Activated T-helper 1 cell treated with Interleukin-2 at 50 U/mL for 16 hours (primary cell): ENCODE measurements around the gene UBE3C.
"Not testable (repeated sequence)": the region's sequence is repeated elsewhere in the genome, so short reads cannot be mapped to it uniquely, and the experiment has no call there.

Experiments
- DNase-seq: peaks from one replicate; pipeline ENCODE4 v3.0.0-alpha.2; 2020; ENCODE audit warnings: low read depth

The UBE3C gene

GRCh38 chr7:157235357-157236333 is 96.9 kb downstream of the UBE3C start:
- DNase-seq = no peak

- no peak for DNase-seq
Measured at GRCh38 chr7:157238087-157238486, 99.4 kb downstream of the UBE3C start.

- no peak for DNase-seq
Measured at GRCh38 chr7:157239571-157240270, 101.0 kb downstream of the UBE3C start.

- no peak for DNase-seq
Measured at GRCh38 chr7:157241631-157242030, 102.9 kb downstream of the UBE3C start.

GRCh38 chr7:157244516-157245294 is 106.0 kb downstream of the UBE3C start:
- no peak for DNase-seq

- no peak for DNase-seq
Measured at GRCh38 chr7:157246052-157246451, 107.3 kb downstream of the UBE3C start.

- no peak for DNase-seq
Measured at GRCh38 chr7:157248659-157249058, 109.9 kb downstream of the UBE3C start.

GRCh38 chr7:157250605-157251228 is 112.0 kb downstream of the UBE3C start:
- peak; percentile 10 for DNase-seq

GRCh38 chr7:157251817-157252216 is 113.1 kb downstream of the UBE3C start:
- DNase-seq = not testable (repeated sequence)

GRCh38 chr7:157253850-157254249 is 115.1 kb downstream of the UBE3C start:
- DNase-seq = no peak

GRCh38 chr7:157254781-157255180 is 116.1 kb downstream of the UBE3C start:
- DNase-seq = not testable (repeated sequence)

GRCh38 chr7:157255201-157255606 is 116.5 kb downstream of the UBE3C start:
- DNase-seq = no peak

- no peak for DNase-seq
Measured at GRCh38 chr7:157263156-157263555, 124.4 kb downstream of the UBE3C start.

GRCh38 chr7:157265051-157265450 is 126.3 kb downstream of the UBE3C start:
- DNase-seq = no peak

- DNase-seq = no peak
Measured at GRCh38 chr7:157266272-157266671, 127.5 kb downstream of the UBE3C start.

- DNase-seq = no peak
Measured at GRCh38 chr7:157267516-157267915, 128.8 kb downstream of the UBE3C start.

- DNase-seq = no peak
Measured at GRCh38 chr7:157267956-157268355, 129.2 kb downstream of the UBE3C start.

- no peak for DNase-seq
Measured at GRCh38 chr7:157268540-157268939, 129.8 kb downstream of the UBE3C start.

- DNase-seq = no peak
Measured at GRCh38 chr7:157269341-157270059, 130.8 kb downstream of the UBE3C start.

- no peak for DNase-seq
Measured at GRCh38 chr7:157270060-157270444, 131.3 kb downstream of the UBE3C start.

- no peak for DNase-seq
Measured at GRCh38 chr7:157271315-157271990, 132.7 kb downstream of the UBE3C start.
